ENCODE measurements around the gene CDK14.

Gene CDK14

GRCh38 chr7:91185771-91186170 is 589.6 kb downstream of the CDK14 start:
- DNase-seq = no peak

DNA sequence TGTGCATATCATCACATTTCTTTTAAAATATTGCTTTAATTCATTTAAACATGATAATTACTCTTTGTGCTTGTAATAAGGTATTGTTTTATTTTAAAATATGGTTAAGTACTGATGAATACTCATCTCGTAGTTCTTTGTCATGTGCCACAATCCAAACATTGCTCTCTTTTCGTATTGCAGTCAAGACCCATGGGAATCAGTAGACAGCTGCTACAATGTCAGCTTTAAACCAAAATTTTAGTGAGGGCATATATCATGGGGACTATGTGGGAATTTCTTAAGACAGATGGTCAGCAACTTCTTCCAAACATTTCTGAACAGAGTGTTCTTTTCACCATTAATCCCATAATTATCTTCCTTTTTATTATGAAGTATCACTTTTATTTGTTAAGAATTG is 590.9 kb downstream of the CDK14 start:
- no peak for DNase-seq

- DNase-seq = no peak
These were observed 595.6 kb downstream of the CDK14 start for GRCh38 chr7:91191771-91192170.

- DNase-seq = no peak
These were observed 597.0 kb downstream of the CDK14 start for GRCh38 chr7:91193141-91193540.

DNA sequence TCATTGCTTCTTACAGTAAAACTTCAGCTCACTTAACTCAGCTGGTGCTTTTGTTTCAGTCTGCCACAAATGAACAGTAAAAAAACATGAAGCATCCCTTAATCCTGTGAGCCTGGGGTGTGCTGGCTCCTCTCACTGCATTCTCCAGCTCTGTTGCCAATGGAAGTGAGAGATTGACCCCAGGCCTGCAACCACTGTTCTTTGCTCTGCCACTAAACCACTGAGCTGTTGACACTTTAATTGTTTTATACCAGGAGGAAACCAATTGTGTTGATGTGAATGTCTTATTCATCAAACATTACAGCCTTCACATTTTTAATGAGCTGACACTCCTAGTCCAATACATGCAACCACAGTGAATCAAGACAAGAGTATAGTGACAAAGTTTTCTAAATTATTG is 598.7 kb downstream of the CDK14 start:
- DNase-seq = no peak

DNA sequence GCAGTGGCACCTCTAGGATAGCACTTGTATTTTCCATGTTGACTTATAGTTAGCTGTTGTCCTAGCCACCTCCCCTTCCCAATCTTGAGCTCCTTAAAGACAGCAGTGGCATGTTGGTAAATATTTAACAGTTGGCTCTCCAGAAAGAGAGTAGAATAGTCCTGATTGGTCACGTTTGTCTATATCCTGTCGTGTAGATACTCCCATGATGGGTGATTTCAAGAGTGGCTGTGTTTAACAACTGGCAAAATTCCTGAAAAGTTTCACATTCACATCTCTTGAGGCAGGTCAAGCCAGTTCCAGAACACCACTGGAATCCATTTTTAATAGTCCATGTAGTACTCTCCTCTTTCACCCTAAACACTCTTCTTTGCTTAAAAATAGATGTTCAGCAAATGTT is 599.9 kb downstream of the CDK14 start:
- DNase-seq = no peak

DNA sequence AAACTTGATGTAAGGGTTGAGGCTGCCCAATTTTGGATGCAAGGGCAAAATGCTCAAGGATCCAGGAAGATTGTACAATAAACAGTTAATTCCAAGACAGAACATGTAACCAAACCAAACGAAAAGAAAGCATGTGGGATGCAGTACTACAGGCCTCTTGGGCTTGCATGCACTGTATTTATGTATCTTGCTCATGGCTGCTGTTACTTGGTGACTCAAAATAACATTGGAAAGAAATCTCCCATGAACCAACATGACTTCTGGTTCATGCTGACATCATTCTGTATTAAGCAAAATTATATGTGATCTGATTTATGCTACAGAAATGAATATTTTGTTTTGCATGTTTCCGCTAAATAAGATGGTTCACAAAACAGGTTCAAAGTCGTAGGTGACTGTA is 602.2 kb downstream of the CDK14 start:
- DNase-seq = no peak

DNA sequence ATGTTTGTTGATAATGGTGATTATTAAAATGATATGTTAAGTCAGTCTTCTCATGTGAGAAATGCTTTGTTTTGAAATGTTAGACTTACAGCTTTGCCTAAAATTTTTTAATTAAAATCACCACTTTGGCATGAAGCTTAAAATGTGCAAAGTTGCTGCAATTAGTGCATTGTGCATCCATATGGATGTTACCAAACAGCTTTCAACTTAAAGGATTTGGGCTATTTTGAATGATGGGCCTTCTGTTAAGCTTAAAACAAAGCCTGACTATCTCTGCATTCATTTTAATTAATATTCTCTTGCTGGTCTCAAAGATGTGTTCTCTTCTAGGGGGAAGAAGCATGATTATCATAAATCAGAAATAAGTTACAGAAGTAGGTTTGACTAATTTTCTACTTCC is 603.5 kb downstream of the CDK14 start:
- DNase-seq = no peak

DNA sequence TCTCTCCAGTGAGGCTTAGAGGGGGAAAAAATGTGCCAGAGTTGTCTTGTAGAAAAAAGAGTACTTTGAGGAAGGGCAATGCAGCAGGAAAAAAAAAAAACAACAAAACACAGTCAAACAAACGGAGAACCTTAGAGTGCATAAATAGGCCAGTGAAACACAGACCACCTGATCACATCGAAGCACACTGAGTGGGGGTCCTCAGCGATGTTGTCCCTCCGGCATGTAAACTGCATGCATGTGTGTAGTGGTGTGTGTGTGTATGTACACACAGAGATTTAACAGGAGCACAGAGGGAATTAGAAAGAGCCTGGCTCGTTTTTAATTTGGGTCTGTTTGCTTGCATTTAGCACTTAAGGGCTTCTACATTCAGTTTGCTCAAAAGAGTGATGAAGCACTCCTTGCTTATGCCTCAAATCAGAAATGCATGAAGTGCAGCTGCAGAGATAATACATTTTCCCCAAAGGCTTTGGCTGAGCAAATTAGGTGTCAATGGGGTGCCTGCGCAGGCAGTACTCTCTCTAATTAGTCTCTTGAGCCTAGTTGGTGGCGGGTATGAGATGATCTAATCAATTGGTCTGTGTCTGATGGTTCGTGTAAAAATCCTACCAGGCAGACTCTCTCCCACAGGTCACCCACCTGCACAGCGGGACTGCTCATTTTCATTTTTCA is 605.5 kb downstream of the CDK14 start:
- DNase-seq = no peak

DNA sequence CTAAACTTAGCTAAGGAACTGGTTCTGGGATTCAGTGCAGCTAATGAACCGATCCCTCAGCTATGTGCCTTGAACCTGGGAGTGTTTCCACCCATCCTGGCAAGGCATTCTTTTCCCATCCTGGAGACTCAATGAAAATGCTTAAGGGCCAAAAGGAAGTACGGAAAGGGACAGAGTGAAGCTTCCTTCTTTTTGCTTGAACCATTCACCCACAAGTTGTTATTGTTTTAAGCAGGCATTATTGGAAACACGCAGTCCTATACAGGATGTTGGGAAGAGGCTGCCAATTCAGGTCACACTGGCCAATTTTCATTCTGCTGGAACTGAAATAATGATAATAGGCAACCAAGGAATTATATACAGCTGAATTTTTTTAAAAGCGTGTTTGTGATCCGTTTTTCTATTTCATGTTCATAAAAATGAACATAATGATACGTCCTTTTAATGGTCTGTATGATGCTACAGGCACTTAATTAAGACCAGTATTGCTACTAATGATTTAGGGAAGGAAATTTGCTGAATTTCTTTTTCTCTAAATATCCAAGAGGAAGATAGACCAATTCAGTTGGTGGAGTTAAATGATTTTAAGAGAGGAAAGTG is 610.3 kb downstream of the CDK14 start:
- DNase-seq = no peak

GRCh38 chr7:91212582-91212981 is 616.5 kb downstream of the CDK14 start:
- DNase-seq = no peak

- DNase-seq = no peak
These were observed 630.3 kb downstream of the CDK14 start for GRCh38 chr7:91226411-91226810.

DNA sequence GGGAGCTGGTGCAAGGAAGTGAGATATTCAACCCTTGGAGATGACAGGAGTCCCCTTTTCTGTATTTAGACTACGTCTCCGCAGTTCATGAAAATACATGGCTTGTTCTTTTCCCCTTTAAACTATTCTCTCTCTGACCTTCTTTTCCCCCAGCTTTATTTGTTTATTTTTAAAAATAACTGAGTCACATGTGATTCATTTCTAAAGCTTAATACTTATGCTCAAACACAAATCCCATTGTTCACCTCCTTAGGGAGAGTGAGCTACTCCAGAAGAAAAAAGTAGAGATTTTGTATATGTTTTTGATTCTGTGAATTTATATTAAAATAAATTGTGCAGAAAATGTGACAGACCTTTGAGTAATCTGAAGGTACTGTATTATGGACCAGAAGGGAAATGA is 632.2 kb downstream of the CDK14 start:
- DNase-seq = no peak

DNA sequence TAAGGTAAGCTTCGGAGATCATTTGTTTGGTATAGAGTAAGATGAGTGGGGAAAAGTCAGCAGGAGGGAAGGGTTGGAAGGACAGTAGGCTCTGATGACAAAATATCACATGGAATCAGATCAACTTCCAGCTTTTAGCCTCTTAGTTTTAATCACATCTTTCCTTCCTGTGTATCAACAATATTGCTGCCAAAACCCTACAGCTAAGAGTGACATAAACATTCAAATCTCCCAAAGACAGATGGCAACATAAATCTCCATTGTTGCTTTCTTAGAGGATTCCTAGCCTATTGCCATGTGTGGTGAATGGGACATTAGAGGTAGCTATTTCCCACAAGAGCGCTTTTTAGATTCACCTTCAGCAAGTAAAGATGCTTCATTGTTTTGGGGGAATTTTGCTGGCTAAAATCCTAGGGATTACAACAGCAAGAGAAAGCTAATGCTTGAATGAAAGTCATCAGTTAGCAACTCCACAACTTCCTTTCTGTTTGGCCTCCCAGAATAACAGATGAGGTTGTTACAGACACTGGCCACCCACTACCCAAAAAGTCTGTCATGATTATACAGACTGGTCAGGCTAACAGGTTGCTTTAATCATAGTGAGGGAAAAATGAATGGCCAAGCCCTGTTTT is 632.9 kb downstream of the CDK14 start:
- no peak for DNase-seq

GRCh38 chr7:91230100-91230499 is 634.0 kb downstream of the CDK14 start:
- no peak for DNase-seq

DNA sequence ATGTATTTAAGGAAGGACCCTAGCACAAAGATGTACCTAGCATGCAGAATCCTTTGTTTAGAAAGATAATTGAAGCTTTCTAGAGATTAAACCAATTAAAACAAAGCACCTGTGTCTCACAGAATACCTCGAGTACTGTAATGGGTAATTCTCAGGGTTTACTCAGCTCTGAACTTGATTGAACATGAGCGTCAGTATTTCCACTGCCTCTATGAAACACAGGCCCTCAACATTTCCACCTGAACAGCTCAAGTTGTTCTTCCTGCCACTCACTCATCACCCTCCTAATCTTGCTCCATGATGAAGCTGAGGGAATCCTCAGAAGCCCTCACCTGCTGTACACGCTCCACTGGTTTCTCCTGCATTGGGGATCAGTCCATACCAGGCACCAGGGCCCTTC is 634.4 kb downstream of the CDK14 start:
- DNase-seq = no peak

GRCh38 chr7:91233212-91233611 is 637.1 kb downstream of the CDK14 start:
- DNase-seq = no peak

GRCh38 chr7:91235211-91235832 is 639.2 kb downstream of the CDK14 start:
- no peak for DNase-seq

DNA sequence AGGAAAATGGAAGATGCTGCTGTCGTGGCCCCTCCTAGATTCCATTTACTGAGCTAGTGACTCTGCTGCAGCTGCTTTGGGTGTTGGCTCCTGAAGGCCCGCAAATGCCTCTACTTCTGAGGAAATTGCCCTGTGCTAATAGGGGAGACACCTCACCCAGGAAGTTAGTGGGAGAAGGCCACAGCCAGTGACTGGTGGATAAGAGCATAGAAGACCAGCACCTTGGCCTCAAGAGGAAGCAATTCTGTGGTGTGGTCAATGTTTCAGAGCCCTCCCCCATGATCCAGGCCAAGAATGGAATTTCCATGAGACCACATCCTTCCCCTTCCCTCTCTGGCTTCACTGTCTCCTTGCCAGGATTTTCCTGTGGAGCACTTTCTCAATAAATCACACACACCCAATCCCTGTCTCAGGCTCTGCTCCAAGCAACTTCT is 643.1 kb downstream of the CDK14 start:
- DNase-seq = peak; percentile 75

GRCh38 chr7:91239772-91240171 is 643.7 kb downstream of the CDK14 start:
- DNase-seq = no peak

DNA sequence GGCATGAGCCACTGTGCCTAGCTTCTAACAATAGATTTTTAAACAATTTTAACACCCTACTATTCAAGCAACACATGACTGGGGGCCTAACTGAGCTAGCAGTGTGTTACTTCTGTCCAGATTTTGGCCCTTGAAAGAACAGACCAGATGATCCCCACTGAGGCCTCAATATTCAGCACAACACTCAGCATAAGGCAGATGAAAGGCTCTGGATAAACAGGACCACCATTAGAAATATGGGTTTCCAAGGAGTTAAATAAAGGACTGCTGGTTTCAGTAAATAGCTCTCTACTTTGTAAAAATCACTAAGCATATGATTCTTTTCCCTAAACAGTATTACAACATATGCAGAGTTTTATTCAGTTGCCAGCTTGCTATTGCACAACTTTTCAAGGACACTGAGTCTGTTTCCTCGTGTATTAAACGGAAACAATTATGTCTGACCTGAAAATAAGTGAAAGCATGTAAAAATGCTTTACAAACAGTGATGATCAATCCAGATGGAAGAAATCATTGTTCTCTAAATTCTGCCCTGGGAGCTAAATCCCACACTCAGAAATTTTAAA is 644.3 kb downstream of the CDK14 start:
- DNase-seq = no peak

DNA sequence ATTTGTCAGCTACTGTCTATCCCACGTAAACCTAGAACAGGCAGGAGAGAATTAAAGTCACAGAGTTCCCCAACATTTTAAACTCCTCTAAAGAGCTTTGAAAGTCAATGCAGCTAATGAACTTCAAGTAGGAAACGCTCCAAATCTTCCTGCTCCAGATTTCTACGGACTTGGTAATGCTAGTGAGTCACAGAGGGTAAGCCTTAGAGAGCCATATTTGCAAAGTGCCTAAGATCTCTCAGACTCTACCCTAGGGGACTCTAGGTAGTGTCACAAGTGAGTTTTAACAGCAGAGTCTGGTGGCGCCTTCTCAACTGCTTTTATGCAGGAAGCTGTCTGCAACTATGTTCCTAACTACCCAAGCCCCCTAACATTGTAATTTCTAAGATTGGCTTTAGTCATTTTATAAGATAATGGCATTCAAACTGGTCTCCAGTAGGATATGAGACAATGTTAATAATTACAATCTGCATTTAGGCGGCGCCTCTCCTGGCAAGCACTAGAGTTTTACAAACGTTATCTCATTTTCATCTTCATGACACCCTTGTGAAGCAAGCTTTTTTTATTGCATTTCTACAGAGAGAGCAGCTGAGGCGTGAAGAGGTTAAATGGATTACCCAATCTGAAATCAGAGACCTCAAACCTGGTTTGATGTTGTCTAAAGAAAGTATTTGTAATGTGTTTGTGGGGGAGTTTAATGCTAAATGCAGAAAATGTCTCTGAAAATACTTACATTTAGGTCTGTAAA is 646.1 kb downstream of the CDK14 start:
- DNase-seq = no peak
